Measurements from ENCODE around the gene TST.

DNA sequence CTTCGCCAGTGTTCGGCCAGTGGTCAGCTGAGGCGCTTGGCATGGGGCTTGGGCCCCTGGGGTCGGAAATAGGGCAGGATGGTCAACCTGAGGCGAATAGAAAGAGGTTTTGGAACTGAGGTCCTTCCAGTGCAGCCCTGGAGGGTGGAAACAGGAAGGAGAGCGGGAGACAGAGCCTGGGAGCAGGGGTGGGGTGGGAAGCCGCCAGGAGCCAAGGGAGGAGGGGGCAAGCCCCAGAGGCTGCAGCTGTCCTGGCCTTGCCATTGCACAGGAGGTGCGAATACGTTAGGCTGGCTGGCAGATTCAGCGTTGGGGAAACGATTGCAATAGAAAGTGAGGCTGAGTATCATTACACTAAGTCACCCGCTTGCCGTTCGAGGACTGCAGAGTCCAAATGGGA is 18.4 kb upstream of the TST start:
- no peak for TF ChIP-seq HOXA7 (CRISPR knock-in tag; IDR thresholded peaks at IDR 0.05)
- TF ChIP-seq, protein P1, sequence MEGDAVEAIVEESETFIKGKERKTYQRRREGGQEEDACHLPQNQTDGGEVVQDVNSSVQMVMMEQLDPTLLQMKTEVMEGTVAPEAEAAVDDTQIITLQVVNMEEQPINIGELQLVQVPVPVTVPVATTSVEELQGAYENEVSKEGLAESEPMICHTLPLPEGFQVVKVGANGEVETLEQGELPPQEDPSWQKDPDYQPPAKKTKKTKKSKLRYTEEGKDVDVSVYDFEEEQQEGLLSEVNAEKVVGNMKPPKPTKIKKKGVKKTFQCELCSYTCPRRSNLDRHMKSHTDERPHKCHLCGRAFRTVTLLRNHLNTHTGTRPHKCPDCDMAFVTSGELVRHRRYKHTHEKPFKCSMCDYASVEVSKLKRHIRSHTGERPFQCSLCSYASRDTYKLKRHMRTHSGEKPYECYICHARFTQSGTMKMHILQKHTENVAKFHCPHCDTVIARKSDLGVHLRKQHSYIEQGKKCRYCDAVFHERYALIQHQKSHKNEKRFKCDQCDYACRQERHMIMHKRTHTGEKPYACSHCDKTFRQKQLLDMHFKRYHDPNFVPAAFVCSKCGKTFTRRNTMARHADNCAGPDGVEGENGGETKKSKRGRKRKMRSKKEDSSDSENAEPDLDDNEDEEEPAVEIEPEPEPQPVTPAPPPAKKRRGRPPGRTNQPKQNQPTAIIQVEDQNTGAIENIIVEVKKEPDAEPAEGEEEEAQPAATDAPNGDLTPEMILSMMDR (IDR thresholded peaks at IDR 0.05), result no peak
- TF ChIP-seq HEYL (CRISPR knock-in tag; IDR thresholded peaks at IDR 0.05), result no peak
- no peak for TF ChIP-seq NR3C1 (IDR thresholded peaks at IDR 0.05)
- no peak for TF ChIP-seq EP300 (IDR thresholded peaks at IDR 0.05)
- TF ChIP-seq, protein P2, sequence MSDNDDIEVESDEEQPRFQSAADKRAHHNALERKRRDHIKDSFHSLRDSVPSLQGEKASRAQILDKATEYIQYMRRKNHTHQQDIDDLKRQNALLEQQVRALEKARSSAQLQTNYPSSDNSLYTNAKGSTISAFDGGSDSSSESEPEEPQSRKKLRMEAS (IDR thresholded peaks at IDR 0.05), result no peak
- no peak for TF ChIP-seq ESRRA (IDR thresholded peaks at IDR 0.05; ENCODE audit: borderline replicate concordance, low read length)
- no peak for TF ChIP-seq CEBPB (IDR thresholded peaks at IDR 0.05)
- TF ChIP-seq GATA3 (IDR thresholded peaks at IDR 0.05; ENCODE audit: borderline replicate concordance), result no peak
- TF ChIP-seq MAFK (IDR thresholded peaks at IDR 0.05; ENCODE audit: partially characterized antibody), result no peak
- TF ChIP-seq HOXB5 (CRISPR knock-in tag; IDR thresholded peaks at IDR 0.05), result no peak
- TF ChIP-seq KDM5A (IDR thresholded peaks at IDR 0.05), result no peak
- TF ChIP-seq RCOR1 (IDR thresholded peaks at IDR 0.05; ENCODE audit: low read depth, low read length), result no peak
